Thyroid gland (tissue), 4 donors: ENCODE data around the gene DPPA4.

Experiments
- POLR2A ChIP-seq, 2 donors: fragments of 450-650 bp; IDR thresholded peaks; one replicate each; pipeline ENCODE4 v1.6.1; 2017; ENCODE audit warnings: antibody characterized with exemption in 2 of 2, mild to moderate bottlenecking in 2 of 2, moderate library complexity in 1 of 2
- TF ChIP-seq, protein P1 (sequence below), 6 experiments: fragments of 200-600 bp in 3 of 6; fragments of 450-650 bp in 3 of 6; sonication (generic) in 3 of 6; IDR thresholded peaks; one replicate each; pipeline ENCODE4 v1.5.1; 2016 to 2019; ENCODE audit warnings: antibody characterized with exemption in 6 of 6, mild to moderate bottlenecking in 2 of 6, inconsistent platforms in 1 of 6, moderate library complexity in 1 of 6

DNA sequence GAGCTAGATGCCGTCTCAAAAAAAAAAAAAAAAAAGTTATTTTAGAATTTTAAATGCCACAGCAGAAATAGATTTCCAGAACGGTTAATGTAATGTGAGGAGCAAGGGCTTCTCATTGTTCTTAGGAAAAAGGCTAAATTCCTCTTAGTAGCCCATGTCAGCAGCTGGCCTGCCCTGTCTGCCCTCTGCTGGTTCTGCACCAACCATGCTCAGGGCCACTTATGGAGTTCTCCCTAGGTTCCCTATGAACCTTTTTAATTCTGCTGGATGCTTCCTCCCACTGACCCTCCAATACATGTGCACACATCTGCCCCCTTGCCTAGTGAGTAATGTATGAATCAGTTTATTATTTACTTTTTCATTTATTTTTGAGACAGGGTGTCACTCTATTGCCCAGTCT lies 32.2 kb upstream of the DPPA4 start:
- TF ChIP-seq, protein P1, sequence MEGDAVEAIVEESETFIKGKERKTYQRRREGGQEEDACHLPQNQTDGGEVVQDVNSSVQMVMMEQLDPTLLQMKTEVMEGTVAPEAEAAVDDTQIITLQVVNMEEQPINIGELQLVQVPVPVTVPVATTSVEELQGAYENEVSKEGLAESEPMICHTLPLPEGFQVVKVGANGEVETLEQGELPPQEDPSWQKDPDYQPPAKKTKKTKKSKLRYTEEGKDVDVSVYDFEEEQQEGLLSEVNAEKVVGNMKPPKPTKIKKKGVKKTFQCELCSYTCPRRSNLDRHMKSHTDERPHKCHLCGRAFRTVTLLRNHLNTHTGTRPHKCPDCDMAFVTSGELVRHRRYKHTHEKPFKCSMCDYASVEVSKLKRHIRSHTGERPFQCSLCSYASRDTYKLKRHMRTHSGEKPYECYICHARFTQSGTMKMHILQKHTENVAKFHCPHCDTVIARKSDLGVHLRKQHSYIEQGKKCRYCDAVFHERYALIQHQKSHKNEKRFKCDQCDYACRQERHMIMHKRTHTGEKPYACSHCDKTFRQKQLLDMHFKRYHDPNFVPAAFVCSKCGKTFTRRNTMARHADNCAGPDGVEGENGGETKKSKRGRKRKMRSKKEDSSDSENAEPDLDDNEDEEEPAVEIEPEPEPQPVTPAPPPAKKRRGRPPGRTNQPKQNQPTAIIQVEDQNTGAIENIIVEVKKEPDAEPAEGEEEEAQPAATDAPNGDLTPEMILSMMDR (IDR thresholded peaks at IDR 0.05) = no peak
- no peak for TF ChIP-seq POLR2A (IDR thresholded peaks at IDR 0.05)
